IMR-90 (cell line): ENCODE measurements around the gene CGREF1. TPM values are rescaled to one million over a fixed set of nuclear protein-coding genes. Genes with fewer than 3 reads are reported as not detected.

Source experiments
- ATAC-seq: fragments of 200-7000 bp; cut with Tn5 transposase; 2 replicates; pipeline ENCODE4 v1.9.1; 2020; ENCODE audit warnings: low read depth, mild to moderate bottlenecking, moderate library complexity
- BruUV-seq: library from RNA; stranded (reverse); fragments of 400-500 nt; replicated peaks from 2 replicates; lab custom pipeline; 2021; lab: Mats Ljungman, UMichigan
- CTCF ChIA-PET: fragments of 300-600 bp; formaldehyde crosslinking; extraction: SDS; loops from one replicate; lab custom pipeline; 2021; ENCODE audit warnings: antibody characterized with exemption; lab: Yijun Ruan, JAX
- POLR2A ChIA-PET: fragments of 300-600 bp; sonication (Branson Sonifier 250); formaldehyde crosslinking; loops from one replicate; lab custom pipeline; 2022; ENCODE audit warnings: antibody characterized with exemption; ENCODE audit not compliant: unreplicated experiment; lab: Charles Lee
- DNase-seq: peaks from one replicate; pipeline ENCODE4 v3.0.0; 2013
- H2AFZ ChIP-seq: replicated peaks from 2 replicates; pipeline ENCODE3; 2013; ENCODE audit warnings: low read length, mild to moderate bottlenecking; ENCODE audit not compliant: poor library complexity
- H2AK5ac ChIP-seq: 2 replicates; pipeline ENCODE4 v1.6.1; 2013; ENCODE audit warnings: low read depth, low read length, inconsistent platforms
- H2AK9ac ChIP-seq: replicated peaks from 2 replicates; pipeline ENCODE3; 2013; ENCODE audit warnings: mild to moderate bottlenecking, low read depth, low read length, moderate library complexity; ENCODE audit not compliant: poor library complexity
- H2BK120ac ChIP-seq: 2 replicates; pipeline ENCODE4 v1.6.1; 2013; ENCODE audit warnings: low read depth, low read length, inconsistent platforms
- H2BK15ac ChIP-seq: 3 replicates; pipeline ENCODE4 v1.6.1; 2013; ENCODE audit warnings: low read depth, low read length, inconsistent platforms
- H2BK20ac ChIP-seq: 2 replicates; pipeline ENCODE4 v1.6.1; 2013; ENCODE audit warnings: low read depth, mild to moderate bottlenecking, inconsistent platforms, low read length, moderate library complexity
- H2BK5ac ChIP-seq: 2 replicates; pipeline ENCODE4 v1.6.1; 2013; ENCODE audit warnings: mild to moderate bottlenecking, low read depth, low read length, inconsistent platforms; ENCODE audit not compliant: poor library complexity, severe bottlenecking
- H3K14ac ChIP-seq: replicated peaks from 2 replicates; pipeline ENCODE4 v1.6.1; 2013; ENCODE audit warnings: low read depth, low read length, inconsistent platforms
- H3K18ac ChIP-seq: 2 replicates; pipeline ENCODE4 v1.6.1; 2013; ENCODE audit warnings: low read depth, low read length, control low read depth
- H3K23ac ChIP-seq: 2 replicates; pipeline ENCODE4 v1.6.1; 2013; ENCODE audit warnings: low read depth, low read length, inconsistent platforms
- H3K27ac ChIP-seq: 2 replicates; pipeline ENCODE4 v1.5.1; 2013; ENCODE audit warnings: mild to moderate bottlenecking, control low read depth, low read length; ENCODE audit not compliant: insufficient read depth
- H3K27me3 ChIP-seq: 2 replicates; pipeline ENCODE4 v1.6.1; 2013; ENCODE audit warnings: low read length; ENCODE audit not compliant: control insufficient read depth, insufficient read depth
- H3K36me3 ChIP-seq: 2 replicates; pipeline ENCODE4 v1.6.1; 2013; ENCODE audit warnings: low read length, mixed read lengths; ENCODE audit not compliant: control insufficient read depth, insufficient read depth
- H3K4ac ChIP-seq: 2 replicates; pipeline ENCODE4 v1.6.1; 2013; ENCODE audit warnings: low read depth, low read length, inconsistent platforms
- H3K4me1 ChIP-seq: 2 replicates; pipeline ENCODE4 v1.6.1; 2013; ENCODE audit warnings: low read length, mixed read lengths; ENCODE audit not compliant: control insufficient read depth, insufficient read depth
- H3K4me2 ChIP-seq: 2 replicates; pipeline ENCODE4 v1.6.1; 2013; ENCODE audit warnings: low read depth, mild to moderate bottlenecking, control low read depth, low read length, moderate library complexity
- H3K4me3 ChIP-seq: 2 replicates; pipeline ENCODE4 v1.5.1; 2013; ENCODE audit warnings: low read depth, mild to moderate bottlenecking, control low read depth, low read length, moderate library complexity; ENCODE audit not compliant: insufficient read depth
- H3K56ac ChIP-seq: 2 replicates; pipeline ENCODE4 v1.6.1; 2013; ENCODE audit warnings: low read length, inconsistent platforms; ENCODE audit not compliant: insufficient read depth; ENCODE audit errors: extremely low read depth
- H3K79me1 ChIP-seq, 2 experiments: 2 replicates each; pipeline ENCODE4 v1.6.1; 2013; ENCODE audit warnings: low read length in 2 of 2, inconsistent platforms in 1 of 2, low read depth in 1 of 2
- H3K9ac ChIP-seq: 2 replicates; pipeline ENCODE4 v1.6.1; 2013; ENCODE audit warnings: low read depth, low read length, control low read depth
- H3K9me1 ChIP-seq: 2 replicates; pipeline ENCODE4 v1.6.1; 2013; ENCODE audit warnings: low read length, inconsistent platforms; ENCODE audit not compliant: insufficient read depth
- H3K9me3 ChIP-seq: 2 replicates; pipeline ENCODE4 v1.6.1; 2013; ENCODE audit warnings: low read length; ENCODE audit not compliant: control insufficient read depth, insufficient read depth
- H4K20me1 ChIP-seq: 2 replicates; pipeline ENCODE4 v1.6.1; 2013; ENCODE audit warnings: low read length, inconsistent platforms; ENCODE audit not compliant: insufficient read depth
- H4K5ac ChIP-seq: 2 replicates; pipeline ENCODE4 v1.6.1; 2013; ENCODE audit warnings: mild to moderate bottlenecking, low read depth, low read length, control low read depth
- H4K8ac ChIP-seq, 2 experiments: 2 replicates each; pipeline ENCODE4 v1.6.1; 2013; ENCODE audit warnings: low read depth in 2 of 2, low read length in 2 of 2, control low read depth in 1 of 2, inconsistent platforms in 1 of 2
- H4K91ac ChIP-seq: 2 replicates; pipeline ENCODE4 v1.6.1; 2013; ENCODE audit warnings: low read depth, low read length, inconsistent platforms; ENCODE audit not compliant: insufficient read depth
- BHLHE40 ChIP-seq: fragments of 150-350 bp; IDR thresholded peaks from 2 replicates; pipeline ENCODE4 v1.6.1; 2016; ENCODE audit warnings: mild to moderate bottlenecking, low read depth, low read length
- CEBPB ChIP-seq: IDR thresholded peaks from 2 replicates; pipeline ENCODE4 v1.6.1; 2012; ENCODE audit warnings: low read depth, low read length, improper control_type of control experiment
- CHD1 ChIP-seq: IDR thresholded peaks from 2 replicates; pipeline ENCODE4 v1.6.1; 2012; ENCODE audit warnings: low read depth, low read length, improper control_type of control experiment
- CTCF ChIP-seq: conservative IDR thresholded peaks from 2 replicates; pipeline ENCODE4 v1.5.1; 2012; ENCODE audit warnings: mild to moderate bottlenecking, low read depth, low read length, improper control_type of control experiment
- FOS ChIP-seq: fragments of 150-350 bp; IDR thresholded peaks from 2 replicates; pipeline ENCODE4 v1.6.1; 2016; ENCODE audit warnings: low read depth, low read length
- MAFK ChIP-seq: IDR thresholded peaks from 2 replicates; pipeline ENCODE4 v1.6.1; 2012; ENCODE audit warnings: low read depth, low read length, improper control_type of control experiment
- MAZ ChIP-seq: IDR thresholded peaks from 2 replicates; pipeline ENCODE4 v1.6.1; 2012; ENCODE audit warnings: low read depth, mild to moderate bottlenecking, low read length, improper control_type of control experiment, moderate library complexity, borderline replicate concordance
- MXI1 ChIP-seq: IDR thresholded peaks from 2 replicates; pipeline ENCODE4 v1.6.1; 2012; ENCODE audit warnings: low read depth, mild to moderate bottlenecking, low read length, moderate library complexity, borderline replicate concordance
- NFE2L2 ChIP-seq: fragments of 150-350 bp; IDR thresholded peaks from 2 replicates; pipeline ENCODE4 v1.6.1; 2016; ENCODE audit warnings: low read depth, mild to moderate bottlenecking, low read length
- POLR2A ChIP-seq: IDR thresholded peaks from 2 replicates; pipeline ENCODE4 v1.6.1; 2012; ENCODE audit warnings: mild to moderate bottlenecking, low read depth, low read length
- RAD21 ChIP-seq: IDR thresholded peaks from 2 replicates; pipeline ENCODE4 v1.6.1; 2012; ENCODE audit warnings: low read length, improper control_type of control experiment
- RCOR1 ChIP-seq: IDR thresholded peaks from 2 replicates; pipeline ENCODE4 v1.6.1; 2012; ENCODE audit warnings: mild to moderate bottlenecking, low read length, improper control_type of control experiment; ENCODE audit not compliant: insufficient replicate concordance
- RFX5 ChIP-seq: IDR thresholded peaks from 2 replicates; pipeline ENCODE4 v1.8.0; 2012; ENCODE audit warnings: low read depth, mild to moderate bottlenecking, low read length, moderate library complexity
- SMC3 ChIP-seq: fragments of 150-350 bp; IDR thresholded peaks from 2 replicates; pipeline ENCODE4 v1.6.1; 2016; ENCODE audit warnings: low read depth, mild to moderate bottlenecking, antibody characterized with exemption, low read length, moderate library complexity
- WGBS, 2 experiments: methylation state at CpG; one replicate each; pipeline versions ENCODE4 v1.1.5 to v1.1.7; 2013; ENCODE audit warnings: missing lambda C conversion rate in 2 of 2; ENCODE audit not compliant: insufficient read length in 1 of 2; ENCODE audit errors: extremely low coverage in 2 of 2; 5-methylcytosine and 5-hydroxymethylcytosine counted together
- dilution Hi-C: fragments of 300-500 bp; cut with HindIII; formaldehyde crosslinking; loops from one replicate; pipeline ENCODE4 v1.14.3; 2018; ENCODE audit warnings: low sequenced_read_pairs; ENCODE audit not compliant: unreplicated experiment
- in situ Hi-C: fragments of 300-500 bp; cut with MboI; formaldehyde crosslinking; loops from 3 replicates; pipeline ENCODE4 v1.14.3; 2019; ENCODE audit warnings: low sequenced_read_pairs, inconsistent platforms, mixed read lengths
- intact Hi-C: fragments of 100-400 bp; cut with micrococcal nuclease; formaldehyde crosslinking; loops from 2 replicates; pipeline ENCODE4 v1.10.0; 2022
- polyA plus RNA-seq, 3 experiments: library from polyadenylated mRNA; depleted of rRNA; stranded (reverse); fragments of >200 nt; gene quantifications; 2 replicates each; pipeline ENCODE4 v1.2.3, GENCODE V29; 2012; ENCODE audit warnings: low replicate concordance in 1 of 3
- total RNA-seq: library from RNA; depleted of rRNA; stranded (reverse); fragments of >200 nt; gene quantifications from 2 replicates; pipeline ENCODE4 v1.2.3, GENCODE V29; 2012
- TF ChIP-seq, protein P1 (sequence below): fragments of 150-350 bp; IDR thresholded peaks from 2 replicates; pipeline ENCODE4 v1.6.1; 2017; ENCODE audit warnings: mild to moderate bottlenecking, antibody characterized with exemption, low read length, low read depth
- TF ChIP-seq, protein P2 (sequence below): fragments of 150-350 bp; IDR thresholded peaks from 2 replicates; pipeline ENCODE4 v1.6.1; 2016; ENCODE audit warnings: low read depth, mild to moderate bottlenecking, low read length, moderate library complexity, borderline replicate concordance

The CGREF1 gene
- total and polyA plus RNA-seq, 2 of the 4 experiments (the other 2 are of a cell fraction), result 0.54 to 1.3 TPM

GRCh38 chr2:27097341-27097740 lies 21.6 kb downstream of the CGREF1 start:
- Histone ChIP-seq H4K5ac (no peak overlapping the region), H3K79me1 (no peaks in the 10 kb centered on the region), H3K4me1 (0 out of 2 replicates have a peak, but pooled peaks cover 3% of the 10 kb centered on the region), H3K9me3 (no peaks in the 10 kb centered on the region), H3K4me2 (no peak overlapping the region), H3K4me3 (no peak overlapping the region), H2AFZ (no peak overlapping the region), H3K56ac (no peak overlapping the region), H4K91ac (no peak overlapping the region), H3K27ac (no peak overlapping the region), H2AK5ac (no peak overlapping the region), H4K8ac (no peak overlapping the region), H2BK20ac (no peak overlapping the region), H4K20me1 (no peaks in the 10 kb centered on the region; the same call in 1 of the 2 replicates), H3K14ac (no peak overlapping the region), H3K23ac (no peak overlapping the region), H3K18ac (no peak overlapping the region), H3K9me1 (peaks cover 7% of the 10 kb centered on the region; the same call in 1 of the 2 replicates), H2BK15ac (no peak overlapping the region), H2AK9ac (no peak overlapping the region), H2BK5ac (no peak overlapping the region), H3K27me3 (peaks cover 11% of the 10 kb centered on the region), H3K4ac (no peak overlapping the region), H3K36me3 (no peaks in the 10 kb centered on the region), H2BK120ac (no peak overlapping the region), H3K9ac (no peak overlapping the region)
- BruUV-seq, result no TSS peak
- in situ Hi-C loops, result loop anchor here (5.0 kb wide), 1 partner anchor 185 kb away; the partner anchor contains the start of gene TRIM54
- WGBS, 2 experiments, result no CpG with 5 or more reads among the region's 14 CpGs
- dilution Hi-C loops, result no loop called here
- DNase-seq (no peak), ATAC-seq (no peak)
- ChIA-PET POLR2A (no interaction called here), CTCF (interaction anchor here (2.2 kb wide), 1 partner anchor 94 kb away, joined by 7 read pairs; no protein-coding TSS in a partner anchor)
- TF ChIP-seq POLR2A (no peak), CEBPB (no peak), RAD21 (no peak), SMC3 (no peak), MXI1 (no peak), MAFK (no peak), CHD1 (no peak), NFE2L2 (no peak), RFX5 (no peak), CTCF (no peak), BHLHE40 (no peak), RCOR1 (no peak), MAZ (no peak), FOS (no peak)
- TF ChIP-seq, protein P1, sequence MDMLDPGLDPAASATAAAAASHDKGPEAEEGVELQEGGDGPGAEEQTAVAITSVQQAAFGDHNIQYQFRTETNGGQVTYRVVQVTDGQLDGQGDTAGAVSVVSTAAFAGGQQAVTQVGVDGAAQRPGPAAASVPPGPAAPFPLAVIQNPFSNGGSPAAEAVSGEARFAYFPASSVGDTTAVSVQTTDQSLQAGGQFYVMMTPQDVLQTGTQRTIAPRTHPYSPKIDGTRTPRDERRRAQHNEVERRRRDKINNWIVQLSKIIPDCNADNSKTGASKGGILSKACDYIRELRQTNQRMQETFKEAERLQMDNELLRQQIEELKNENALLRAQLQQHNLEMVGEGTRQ, result no peak
- TF ChIP-seq, protein P2, sequence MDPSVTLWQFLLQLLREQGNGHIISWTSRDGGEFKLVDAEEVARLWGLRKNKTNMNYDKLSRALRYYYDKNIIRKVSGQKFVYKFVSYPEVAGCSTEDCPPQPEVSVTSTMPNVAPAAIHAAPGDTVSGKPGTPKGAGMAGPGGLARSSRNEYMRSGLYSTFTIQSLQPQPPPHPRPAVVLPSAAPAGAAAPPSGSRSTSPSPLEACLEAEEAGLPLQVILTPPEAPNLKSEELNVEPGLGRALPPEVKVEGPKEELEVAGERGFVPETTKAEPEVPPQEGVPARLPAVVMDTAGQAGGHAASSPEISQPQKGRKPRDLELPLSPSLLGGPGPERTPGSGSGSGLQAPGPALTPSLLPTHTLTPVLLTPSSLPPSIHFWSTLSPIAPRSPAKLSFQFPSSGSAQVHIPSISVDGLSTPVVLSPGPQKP, result no peak
- intact Hi-C loops, result no loop called here
